ENCODE data around the gene SYNPO2. TPM values are rescaled to one million over a fixed set of nuclear protein-coding genes. Genes with fewer than 3 reads are reported as not detected.

Gene SYNPO2
- total RNA-seq, 1 donor: 34.0 TPM

DNA sequence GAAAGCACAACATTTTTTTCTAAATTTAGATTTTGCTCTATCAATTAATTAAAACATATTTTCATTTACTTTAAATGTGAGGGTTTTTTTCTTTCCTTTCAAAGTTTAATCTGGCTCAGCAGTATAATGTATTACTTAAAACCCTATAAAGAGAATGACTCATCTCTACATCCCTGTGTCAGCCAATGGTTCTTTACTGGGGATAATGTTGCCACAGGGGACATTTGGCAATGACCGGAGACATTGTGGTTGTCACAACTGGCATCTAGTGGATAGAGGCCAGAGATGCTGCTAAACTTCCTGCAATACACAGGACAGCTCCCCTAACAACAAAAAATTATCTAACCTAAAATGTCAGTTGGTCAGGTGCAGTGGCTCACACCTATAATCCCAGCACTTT is 53.8 kb downstream of the SYNPO2 start:
- TF ChIP-seq, protein P1, sequence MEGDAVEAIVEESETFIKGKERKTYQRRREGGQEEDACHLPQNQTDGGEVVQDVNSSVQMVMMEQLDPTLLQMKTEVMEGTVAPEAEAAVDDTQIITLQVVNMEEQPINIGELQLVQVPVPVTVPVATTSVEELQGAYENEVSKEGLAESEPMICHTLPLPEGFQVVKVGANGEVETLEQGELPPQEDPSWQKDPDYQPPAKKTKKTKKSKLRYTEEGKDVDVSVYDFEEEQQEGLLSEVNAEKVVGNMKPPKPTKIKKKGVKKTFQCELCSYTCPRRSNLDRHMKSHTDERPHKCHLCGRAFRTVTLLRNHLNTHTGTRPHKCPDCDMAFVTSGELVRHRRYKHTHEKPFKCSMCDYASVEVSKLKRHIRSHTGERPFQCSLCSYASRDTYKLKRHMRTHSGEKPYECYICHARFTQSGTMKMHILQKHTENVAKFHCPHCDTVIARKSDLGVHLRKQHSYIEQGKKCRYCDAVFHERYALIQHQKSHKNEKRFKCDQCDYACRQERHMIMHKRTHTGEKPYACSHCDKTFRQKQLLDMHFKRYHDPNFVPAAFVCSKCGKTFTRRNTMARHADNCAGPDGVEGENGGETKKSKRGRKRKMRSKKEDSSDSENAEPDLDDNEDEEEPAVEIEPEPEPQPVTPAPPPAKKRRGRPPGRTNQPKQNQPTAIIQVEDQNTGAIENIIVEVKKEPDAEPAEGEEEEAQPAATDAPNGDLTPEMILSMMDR (IDR thresholded peaks at IDR 0.05; ENCODE audit: extremely low read depth, low read depth, low read length): no peak
- Histone ChIP-seq H3K9me3 (ENCODE audit: low read depth, low read length) (no peaks in the 10 kb centered on the region), H4K20me1 (ENCODE audit: insufficient read depth, low read length) (no peaks in the 10 kb centered on the region), H3K36me3 (ENCODE audit: insufficient read depth, low read length) (no peaks in the 10 kb centered on the region), H3K4me2 (ENCODE audit: insufficient read depth, low read length) (peak overlapping the region; percentile 61), H3K4me3 (ENCODE audit: insufficient read depth, low read length) (no peak overlapping the region), H3K27ac (ENCODE audit: low read depth, low read length) (no peak overlapping the region), H3K4me1 (ENCODE audit: insufficient read depth, low read length) (peaks cover 15% of the 10 kb centered on the region), H3K27me3 (ENCODE audit: insufficient read depth, low read length) (no peaks in the 10 kb centered on the region), H3K79me2 (ENCODE audit: insufficient read depth, low read length) (no peaks in the 10 kb centered on the region), H2AFZ (ENCODE audit: low read length) (no peak overlapping the region)
- DNase-seq (ENCODE audit: insufficient read length, low spot score, missing footprints): no peak

DNA sequence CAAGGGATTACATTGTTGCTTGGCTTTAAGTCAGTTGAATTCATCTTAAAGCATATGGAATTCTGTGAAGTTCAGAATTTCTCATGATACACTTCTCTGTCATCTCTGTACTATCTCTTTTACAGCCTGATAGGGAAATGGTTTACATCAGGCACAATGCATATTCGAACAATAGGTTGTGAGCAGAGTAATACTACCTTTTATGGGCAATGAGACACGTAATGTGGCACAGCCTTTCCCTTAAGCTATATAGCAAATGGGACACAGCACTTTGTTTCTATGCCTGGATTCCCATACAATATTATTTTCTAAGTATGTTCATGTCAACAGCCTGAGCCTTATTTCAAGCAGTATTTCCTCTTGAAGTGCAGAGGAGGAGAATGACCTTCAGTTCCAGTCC is 58.4 kb downstream of the SYNPO2 start:
- H3K27me3 ChIP-seq (ENCODE audit: insufficient read depth, low read length): no peaks in the 10 kb centered on the region
- peaks cover 5% of the 10 kb centered on the region for H3K4me1 ChIP-seq (ENCODE audit: insufficient read depth, low read length)
- no peak overlapping the region for H3K4me2 ChIP-seq (ENCODE audit: insufficient read depth, low read length)
- H2AFZ ChIP-seq (ENCODE audit: low read length): no peak overlapping the region
- no peaks in the 10 kb centered on the region for H4K20me1 ChIP-seq (ENCODE audit: insufficient read depth, low read length)
- H3K36me3 ChIP-seq (ENCODE audit: insufficient read depth, low read length): no peaks in the 10 kb centered on the region
- TF ChIP-seq, protein P1 (IDR thresholded peaks at IDR 0.05; ENCODE audit: extremely low read depth, low read depth, low read length): no peak
- H3K27ac ChIP-seq (ENCODE audit: low read depth, low read length): no peak overlapping the region
- no peak overlapping the region for H3K4me3 ChIP-seq (ENCODE audit: insufficient read depth, low read length)
- H3K79me2 ChIP-seq (ENCODE audit: insufficient read depth, low read length): no peaks in the 10 kb centered on the region
- H3K9me3 ChIP-seq (ENCODE audit: low read depth, low read length): no peaks in the 10 kb centered on the region
- DNase-seq (ENCODE audit: insufficient read length, low spot score, missing footprints): no peak

- H3K79me2 ChIP-seq (ENCODE audit: insufficient read depth, low read length): no peaks in the 10 kb centered on the region
- no peaks in the 10 kb centered on the region for H3K9me3 ChIP-seq (ENCODE audit: low read depth, low read length)
- H2AFZ ChIP-seq (ENCODE audit: low read length): no peak overlapping the region
- H3K27ac ChIP-seq (ENCODE audit: low read depth, low read length): no peak overlapping the region
- TF ChIP-seq, protein P1 (IDR thresholded peaks at IDR 0.05; ENCODE audit: extremely low read depth, low read depth, low read length): no peak
- no peaks in the 10 kb centered on the region for H3K27me3 ChIP-seq (ENCODE audit: insufficient read depth, low read length)
- no peaks in the 10 kb centered on the region for H3K36me3 ChIP-seq (ENCODE audit: insufficient read depth, low read length)
- H4K20me1 ChIP-seq (ENCODE audit: insufficient read depth, low read length): no peaks in the 10 kb centered on the region
- H3K4me1 ChIP-seq (ENCODE audit: insufficient read depth, low read length): peaks cover under 1% of the 10 kb centered on the region
- no peak for DNase-seq (ENCODE audit: insufficient read length, low spot score, missing footprints)
- H3K4me2 ChIP-seq (ENCODE audit: insufficient read depth, low read length): no peak overlapping the region
- no peak overlapping the region for H3K4me3 ChIP-seq (ENCODE audit: insufficient read depth, low read length)
These were observed 60.0 kb downstream of the SYNPO2 start for GRCh38 chr4:118948545-118949144.

DNA sequence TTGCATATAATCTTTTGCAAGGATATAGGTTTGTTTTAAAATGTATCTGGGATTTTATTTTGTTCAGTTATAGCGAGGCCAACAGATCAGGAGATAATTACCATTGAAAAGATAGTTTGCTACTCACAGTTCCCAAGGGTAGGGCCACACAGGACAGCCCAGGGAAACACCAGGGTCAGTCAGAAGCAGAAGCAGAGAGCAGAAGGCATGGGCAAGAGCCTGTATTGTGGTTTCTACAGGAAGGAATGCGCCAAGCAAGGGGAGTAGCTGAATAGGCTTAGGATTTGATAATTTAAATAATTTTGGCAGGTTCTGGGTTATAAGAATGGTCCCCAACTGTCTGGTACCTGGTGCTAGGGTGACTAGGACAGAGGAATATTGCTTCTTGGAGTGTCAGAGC is 61.6 kb downstream of the SYNPO2 start:
- no peaks in the 10 kb centered on the region for H3K27me3 ChIP-seq (ENCODE audit: insufficient read depth, low read length)
- no peak overlapping the region for H2AFZ ChIP-seq (ENCODE audit: low read length)
- DNase-seq (ENCODE audit: insufficient read length, low spot score, missing footprints): no peak
- H3K4me2 ChIP-seq (ENCODE audit: insufficient read depth, low read length): no peak overlapping the region
- H3K36me3 ChIP-seq (ENCODE audit: insufficient read depth, low read length): no peaks in the 10 kb centered on the region
- TF ChIP-seq, protein P1 (IDR thresholded peaks at IDR 0.05; ENCODE audit: extremely low read depth, low read depth, low read length): no peak
- no peaks in the 10 kb centered on the region for H3K9me3 ChIP-seq (ENCODE audit: low read depth, low read length)
- no peak overlapping the region for H3K4me3 ChIP-seq (ENCODE audit: insufficient read depth, low read length)
- no peaks in the 10 kb centered on the region for H3K79me2 ChIP-seq (ENCODE audit: insufficient read depth, low read length)
- no peak overlapping the region for H3K27ac ChIP-seq (ENCODE audit: low read depth, low read length)
- peaks cover 4% of the 10 kb centered on the region for H3K4me1 ChIP-seq (ENCODE audit: insufficient read depth, low read length)
- H4K20me1 ChIP-seq (ENCODE audit: insufficient read depth, low read length): no peaks in the 10 kb centered on the region
